Esophagus squamous epithelium (tissue), 5 donors: ENCODE data around the gene ABCA3. TPM values are rescaled to one million over a fixed set of nuclear protein-coding genes. Genes with fewer than 3 reads are reported as not detected.

Experiments
- DNase-seq: peaks from one replicate; lab custom pipeline; 2025; lab: John Stamatoyannopoulos, UW
- H3K27ac ChIP-seq, 4 donors: fragments of 200-600 bp; sonication (generic); one replicate each; pipeline ENCODE4 v1.5.1; 2016 to 2019; ENCODE audit warnings: mild to moderate bottlenecking in 1 of 4
- H3K27me3 ChIP-seq, 4 donors: fragments of 200-600 bp; sonication (generic); 1 replicate in 3 of 4; 2 replicates in 1 of 4; pipeline versions ENCODE4 v1.5.1 to v1.6.0; 2017 to 2021; ENCODE audit warnings: antibody characterized with exemption in 1 of 4
- H3K36me3 ChIP-seq, 3 donors: fragments of 200-600 bp; sonication (generic); one replicate each; pipeline ENCODE4 v1.5.1; 2016 to 2019
- H3K4me1 ChIP-seq, 3 donors: fragments of 200-600 bp; sonication (generic); one replicate each; pipeline ENCODE4 v1.5.1; 2017 to 2019
- H3K4me3 ChIP-seq, 4 donors: fragments of 200-600 bp; sonication (generic); 1 replicate in 3 of 4; 2 replicates in 1 of 4; pipeline ENCODE4 v1.5.1; 2016 to 2019; ENCODE audit warnings: mild to moderate bottlenecking in 2 of 4, moderate library complexity in 1 of 4
- H3K9me3 ChIP-seq, 3 donors: fragments of 200-600 bp; sonication (generic); one replicate each; pipeline ENCODE4 v1.5.1; 2016 to 2019
- CTCF ChIP-seq, 6 experiments: fragments of 450-650 bp in 4 of 6; fragments of 200-600 bp in 2 of 6; sonication (generic) in 2 of 6; IDR thresholded peaks; one replicate each; pipeline ENCODE4 v1.5.1; 2016 to 2019; ENCODE audit warnings: antibody characterized with exemption in 6 of 6, mild to moderate bottlenecking in 4 of 6, moderate library complexity in 4 of 6
- POLR2A ChIP-seq, 4 donors: fragments of 450-650 bp; IDR thresholded peaks; one replicate each; pipeline ENCODE4 v1.6.1; 2017; ENCODE audit warnings: antibody characterized with exemption in 4 of 4, mild to moderate bottlenecking in 4 of 4, moderate library complexity in 3 of 4
- WGBS, 2 donors: methylation state at CpG; one replicate each; pipeline ENCODE4 v1.1.5; 2018; 5-methylcytosine and 5-hydroxymethylcytosine counted together
- intact Hi-C: fragments of 100-400 bp; cut with DNase I; formaldehyde crosslinking; loops from one replicate; pipeline ENCODE4 v1.15.0; 2022
- total RNA-seq, 4 donors: library from RNA; depleted of rRNA; stranded (reverse); fragments of >200 nt; gene quantifications; one replicate each; pipeline ENCODE4 v1.1.0, GENCODE V29; 2016
- donor health status: DM: yes; HTN: yes; CAD: no.

ABCA3 gene
- total RNA-seq, 4 donors from 2014 or later = 0.70 to 3.2 (median 2.7) TPM

DNA sequence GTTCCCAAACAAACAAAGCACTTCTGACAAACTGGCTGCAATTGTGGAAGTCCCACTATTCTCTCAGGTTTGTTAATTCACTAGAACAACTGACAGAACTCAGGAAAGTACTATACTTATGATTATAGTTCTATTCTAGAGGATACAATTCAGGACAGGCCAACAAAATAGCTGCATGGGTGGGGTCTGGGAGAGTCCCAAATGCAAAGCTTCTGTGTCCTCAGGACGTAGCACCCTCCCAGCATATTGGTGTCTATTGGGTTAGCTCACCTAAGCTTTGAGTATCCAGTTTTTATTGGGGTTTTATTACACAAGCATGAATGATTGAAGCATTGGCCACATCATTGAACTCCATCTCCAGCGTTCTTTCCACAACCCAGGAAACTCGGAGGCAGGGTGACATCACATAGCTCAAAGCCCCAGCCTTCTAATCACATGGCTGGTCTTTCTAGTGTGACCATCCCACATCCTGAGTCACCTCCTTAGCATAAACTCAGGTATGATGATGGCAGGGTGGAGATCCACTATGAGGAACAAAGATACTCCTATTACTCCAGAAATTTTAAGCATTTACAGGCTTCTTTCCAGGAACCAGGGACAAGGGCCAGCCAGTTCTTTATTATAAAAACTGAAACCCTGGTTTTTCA lies 44.8 kb upstream of the ABCA3 start:
- intact Hi-C loops = no loop called here
- Histone ChIP-seq H3K27me3 (no peaks in the 10 kb centered on the region), H3K4me1 (no peaks in the 10 kb centered on the region), H3K4me3 (no peak overlapping the region), H3K9me3 (peaks cover 0 to 11% (median 0%) of the 10 kb centered on the region in 3 donors), H3K36me3 (no peaks in the 10 kb centered on the region), H3K27ac (no peak overlapping the region)
- DNase-seq = no peak
- TF ChIP-seq POLR2A (IDR thresholded peaks at IDR 0.05) (no peak), CTCF (IDR thresholded peaks at IDR 0.05) (no peak)
- WGBS, 2 donors = 47 to 49% methylated on average over 3 of the region's 3 CpGs

DNA sequence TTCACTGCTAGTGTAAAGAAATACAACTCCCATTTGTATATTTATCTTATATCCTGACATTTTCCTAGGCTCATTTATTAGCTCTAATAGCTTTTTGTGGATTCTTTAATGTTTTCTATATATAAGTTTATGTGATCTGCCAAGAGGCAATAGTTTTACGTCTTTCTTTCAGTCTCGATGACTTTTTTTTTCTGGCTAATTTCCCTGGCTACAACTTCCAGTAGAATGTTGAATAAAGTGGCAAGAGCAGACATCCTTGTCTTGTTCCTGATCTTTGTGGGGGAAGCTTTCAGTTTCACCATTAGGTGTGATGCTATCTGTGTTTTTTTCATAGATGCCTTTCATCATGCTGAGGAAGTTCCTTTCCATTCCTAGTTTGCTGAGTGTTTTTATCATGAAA lies 43.9 kb upstream of the ABCA3 start:
- Histone ChIP-seq H3K36me3 (no peaks in the 10 kb centered on the region), H3K4me3 (no peak overlapping the region), H3K9me3 (peaks cover 0 to 9% (median 0%) of the 10 kb centered on the region in 3 donors), H3K4me1 (no peaks in the 10 kb centered on the region), H3K27me3 (no peaks in the 10 kb centered on the region), H3K27ac (no peak overlapping the region)
- no peak for DNase-seq
- WGBS, 2 donors = 14% methylated on average over 2 of the region's 2 CpGs
- intact Hi-C loops = no loop called here
- TF ChIP-seq CTCF (IDR thresholded peaks at IDR 0.05) (no peak), POLR2A (IDR thresholded peaks at IDR 0.05) (no peak)

GRCh38 chr16:2383501-2383900 lies 43.0 kb upstream of the ABCA3 start:
- no peak for DNase-seq
- Histone ChIP-seq H3K27ac (no peak overlapping the region), H3K4me1 (no peaks in the 10 kb centered on the region), H3K27me3 (no peaks in the 10 kb centered on the region), H3K36me3 (no peaks in the 10 kb centered on the region), H3K9me3 (peaks cover 0 to under 1% (median 0%) of the 10 kb centered on the region in 3 donors), H3K4me3 (no peak overlapping the region)
- intact Hi-C loops = no loop called here
- 75 to 80% methylated on average over 1 of the region's 1 CpG for WGBS, 2 donors
- no peak for TF ChIP-seq CTCF (IDR thresholded peaks at IDR 0.05)
- no peak for TF ChIP-seq POLR2A (IDR thresholded peaks at IDR 0.05)

- H3K4me3 ChIP-seq = no peak overlapping the region
- no peak for TF ChIP-seq CTCF (IDR thresholded peaks at IDR 0.05)
- no peak for TF ChIP-seq POLR2A (IDR thresholded peaks at IDR 0.05)
- no peaks in the 10 kb centered on the region for H3K4me1 ChIP-seq
- WGBS, 2 donors = 57 to 68% methylated on average over 3 of the region's 3 CpGs
- no peak for DNase-seq
- H3K9me3 ChIP-seq = no peaks in the 10 kb centered on the region
- no peaks in the 10 kb centered on the region for H3K36me3 ChIP-seq
- intact Hi-C loops = no loop called here
- H3K27me3 ChIP-seq = no peaks in the 10 kb centered on the region
- no peak overlapping the region for H3K27ac ChIP-seq
Observed at GRCh38 chr16:2374644-2375043, 34.1 kb upstream of the ABCA3 start.

DNA sequence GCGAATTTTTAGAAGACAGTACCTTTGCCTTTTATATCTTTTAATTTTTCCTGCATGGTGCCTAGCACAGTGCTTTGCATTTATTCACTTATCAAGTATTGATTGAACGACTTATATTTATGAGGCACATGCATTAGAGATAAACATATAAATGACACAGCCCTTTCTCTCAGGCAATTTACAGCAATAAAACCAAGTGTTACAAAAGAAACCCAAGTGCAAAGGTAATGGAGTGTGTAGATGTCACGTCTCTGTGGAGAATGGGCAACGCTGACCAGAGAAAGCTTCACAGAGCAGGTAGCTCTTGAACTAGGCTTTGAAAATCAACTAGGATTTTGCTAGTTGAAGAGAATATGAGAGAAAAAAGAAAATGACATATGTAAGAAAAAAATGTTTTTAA lies 32.6 kb upstream of the ABCA3 start:
- TF ChIP-seq CTCF (IDR thresholded peaks at IDR 0.05) = no peak
- TF ChIP-seq POLR2A (IDR thresholded peaks at IDR 0.05) = no peak
- WGBS, 2 donors = 75 to 87% methylated on average over 4 of the region's 4 CpGs
- DNase-seq = no peak
- Histone ChIP-seq H3K4me3 (no peak overlapping the region), H3K27ac (no peak overlapping the region), H3K27me3 (peaks cover 0 to 4% (median 0%) of the 10 kb centered on the region in 4 donors), H3K9me3 (no peaks in the 10 kb centered on the region), H3K4me1 (no peaks in the 10 kb centered on the region), H3K36me3 (no peaks in the 10 kb centered on the region)
- intact Hi-C loops = no loop called here
